AG04449 (cell line): ENCODE results near the gene SELENOV.

ENCODE experiments used
- CTCF ChIA-PET: fragments of 350-600 bp; formaldehyde crosslinking; extraction: SDS; loops from one replicate; lab custom pipeline; 2021; ENCODE audit warnings: antibody characterized with exemption; lab: Yijun Ruan, JAX
- POLR2A ChIA-PET: fragments of 400-600, 350-600 bp; formaldehyde crosslinking; extraction: SDS; loops from one replicate; lab custom pipeline; 2020; ENCODE audit warnings: antibody characterized with exemption, inconsistent platforms; lab: Yijun Ruan, JAX
- DNase-seq: peaks from one replicate; pipeline ENCODE4 v3.0.0-alpha.2; 2010; ENCODE audit warnings: low read depth, low spot score
- H3K4me3 ChIP-seq: 2 replicates; pipeline ENCODE4 v1.5.1; 2011; ENCODE audit warnings: low read depth, mild to moderate bottlenecking, control low read depth, low read length
- TF ChIP-seq, protein P1 (sequence below): IDR thresholded peaks from one replicate; pipeline ENCODE4 v1.5.1; 2011; ENCODE audit warnings: mild to moderate bottlenecking, moderate library complexity, low read length, control low read depth, inconsistent platforms; ENCODE audit not compliant: insufficient read depth; ENCODE audit errors: missing control alignments

SELENOV gene

DNA sequence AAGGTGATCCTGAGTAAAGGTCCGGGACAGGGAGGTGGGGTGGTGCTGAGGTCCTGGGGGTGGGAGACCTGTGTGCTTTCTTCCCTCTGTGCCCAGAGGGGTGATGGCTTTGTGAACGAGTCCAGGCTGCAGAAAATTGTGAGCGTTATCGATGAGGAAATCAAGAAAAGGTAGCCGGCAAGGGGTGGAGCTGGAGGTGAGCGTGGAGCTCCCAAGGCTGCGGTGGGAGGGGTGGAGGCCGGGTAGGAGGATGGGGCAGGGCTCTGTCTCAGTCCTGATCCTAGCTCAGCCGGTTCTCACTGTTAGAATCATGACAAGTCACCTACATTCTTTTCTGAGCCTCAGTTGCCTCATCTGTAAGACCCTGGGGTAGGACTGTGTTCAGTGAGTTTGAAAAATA is 4.0 kb downstream of the SELENOV start:
- TF ChIP-seq, protein P1, sequence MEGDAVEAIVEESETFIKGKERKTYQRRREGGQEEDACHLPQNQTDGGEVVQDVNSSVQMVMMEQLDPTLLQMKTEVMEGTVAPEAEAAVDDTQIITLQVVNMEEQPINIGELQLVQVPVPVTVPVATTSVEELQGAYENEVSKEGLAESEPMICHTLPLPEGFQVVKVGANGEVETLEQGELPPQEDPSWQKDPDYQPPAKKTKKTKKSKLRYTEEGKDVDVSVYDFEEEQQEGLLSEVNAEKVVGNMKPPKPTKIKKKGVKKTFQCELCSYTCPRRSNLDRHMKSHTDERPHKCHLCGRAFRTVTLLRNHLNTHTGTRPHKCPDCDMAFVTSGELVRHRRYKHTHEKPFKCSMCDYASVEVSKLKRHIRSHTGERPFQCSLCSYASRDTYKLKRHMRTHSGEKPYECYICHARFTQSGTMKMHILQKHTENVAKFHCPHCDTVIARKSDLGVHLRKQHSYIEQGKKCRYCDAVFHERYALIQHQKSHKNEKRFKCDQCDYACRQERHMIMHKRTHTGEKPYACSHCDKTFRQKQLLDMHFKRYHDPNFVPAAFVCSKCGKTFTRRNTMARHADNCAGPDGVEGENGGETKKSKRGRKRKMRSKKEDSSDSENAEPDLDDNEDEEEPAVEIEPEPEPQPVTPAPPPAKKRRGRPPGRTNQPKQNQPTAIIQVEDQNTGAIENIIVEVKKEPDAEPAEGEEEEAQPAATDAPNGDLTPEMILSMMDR: no peak
- ChIA-PET POLR2A (no interaction called here), CTCF (interaction anchor here (0.9 to 2.2 kb wide), 3 partner anchors 11 to 16 kb away, joined by 3 to 8 read pairs (median 3); partner anchors contain the start of gene EID2B)
- no peak overlapping the region for H3K4me3 ChIP-seq
- DNase-seq: no peak

DNA sequence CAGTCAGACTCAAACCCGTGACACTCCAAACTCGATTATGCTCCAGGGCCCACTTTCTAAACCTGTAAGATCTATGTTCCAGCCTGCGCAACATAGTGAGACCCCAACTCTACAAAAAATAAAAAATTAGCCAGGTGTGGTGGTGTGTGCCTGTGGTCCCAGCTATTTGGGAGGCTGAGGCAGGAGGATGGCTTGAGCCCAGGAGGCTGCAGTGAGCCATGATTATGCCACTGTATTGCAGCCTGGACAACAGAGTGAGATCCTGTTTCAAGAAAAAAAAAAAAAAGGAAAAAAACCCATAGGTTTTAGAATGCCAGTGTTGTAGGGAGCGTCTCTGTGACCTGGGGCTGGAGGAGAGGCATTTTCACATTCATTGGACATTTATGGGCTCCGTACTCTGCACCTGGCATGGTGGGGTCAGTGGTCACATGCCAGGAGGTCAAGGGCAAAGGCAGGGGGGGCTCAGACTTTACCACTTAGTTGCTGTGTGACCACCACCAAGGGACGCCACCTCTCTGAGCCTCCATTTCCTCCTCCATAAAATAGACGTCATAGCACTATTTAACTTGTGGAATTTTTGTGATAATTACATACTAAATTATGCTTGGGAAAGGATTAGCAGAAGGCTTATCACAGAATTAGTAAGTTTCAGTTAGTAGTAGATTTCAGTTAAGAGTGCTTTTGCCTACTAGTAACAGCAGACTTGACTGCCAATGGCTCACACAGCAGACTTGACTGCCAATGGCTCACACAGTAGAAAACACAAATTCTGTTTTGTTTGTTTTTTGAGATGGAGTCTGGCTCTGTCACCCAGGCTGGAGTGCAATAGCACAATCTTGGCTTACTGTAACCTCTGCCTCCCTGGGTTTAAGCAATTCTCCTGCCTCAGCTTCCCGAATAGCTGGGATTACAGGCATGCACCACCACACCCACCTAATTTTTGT is 5.9 kb downstream of the SELENOV start:
- no peak for DNase-seq
- ChIA-PET CTCF (interaction anchor here (1.3 to 2.0 kb wide), 4 partner anchors 12 to 81 kb away, joined by 3 to 8 read pairs (median 4); partner anchors contain the start of genes EID2 and EID2B), POLR2A (interaction anchor here (0.8 kb wide), 1 partner anchor 113 kb away, joined by 3 read pairs; no protein-coding TSS in a partner anchor)
- TF ChIP-seq, protein P1: no peak
- H3K4me3 ChIP-seq: no peak overlapping the region

DNA sequence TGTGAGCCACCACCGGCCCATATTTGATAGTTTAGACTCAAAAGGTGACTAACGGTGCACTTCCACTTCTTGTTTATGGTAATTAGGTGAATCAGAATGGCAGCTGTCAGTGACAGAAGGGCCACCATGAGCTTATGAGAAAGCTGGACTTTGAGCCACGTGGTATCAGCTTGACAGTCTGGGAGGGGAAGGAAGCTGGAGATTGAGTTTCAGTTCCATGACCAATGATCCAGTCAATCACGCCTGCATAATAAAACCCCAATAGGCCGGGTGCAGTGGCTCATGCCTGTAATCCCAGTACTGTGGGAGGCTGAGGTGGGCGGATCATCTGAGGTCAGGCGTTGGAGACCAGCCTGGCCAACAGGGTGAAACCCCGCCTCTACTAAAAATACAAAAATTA is 9.6 kb downstream of the SELENOV start:
- no peak overlapping the region for H3K4me3 ChIP-seq
- ChIA-PET CTCF (interaction anchor here (0.6 to 2.2 kb wide), 5 partner anchors 8 to 127 kb away, joined by 3 to 8 read pairs (median 7); partner anchors contain the start of gene EID2B), POLR2A (interaction anchor here (0.6 to 0.7 kb wide), 2 partner anchors 92 to 894 kb away, joined by 4 read pairs; no protein-coding TSS in a partner anchor)
- no peak for DNase-seq
- TF ChIP-seq, protein P1: no peak

DNA sequence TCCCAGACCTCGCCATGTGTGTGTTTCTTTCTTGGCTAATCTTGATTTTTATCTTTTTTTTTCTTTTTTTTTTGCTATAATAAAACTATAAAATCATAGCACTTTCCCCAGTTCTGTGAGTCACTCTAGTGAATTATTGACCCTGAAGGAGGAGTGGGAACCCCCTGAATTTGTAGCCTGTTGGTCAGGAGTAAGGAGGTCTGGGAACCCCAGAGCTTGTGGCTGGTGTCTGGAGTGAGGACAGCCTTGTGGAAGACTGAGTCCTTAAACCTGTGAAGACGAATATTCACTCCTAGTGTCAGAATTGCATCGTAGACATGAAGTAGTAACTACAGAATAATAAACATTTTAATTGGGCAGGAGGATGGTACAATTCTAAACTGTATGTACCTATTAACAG is 10.3 kb downstream of the SELENOV start:
- ChIA-PET POLR2A (interaction anchor here (0.5 to 0.6 kb wide), 2 partner anchors 93 to 95 kb away, joined by 3 to 4 read pairs; no protein-coding TSS in a partner anchor), CTCF (interaction anchor here (1.0 to 2.2 kb wide), 5 partner anchors 8 to 128 kb away, joined by 4 to 8 read pairs (median 7); partner anchors contain the start of gene EID2B)
- no peak for DNase-seq
- no peak overlapping the region for H3K4me3 ChIP-seq
- TF ChIP-seq, protein P1: no peak

DNA sequence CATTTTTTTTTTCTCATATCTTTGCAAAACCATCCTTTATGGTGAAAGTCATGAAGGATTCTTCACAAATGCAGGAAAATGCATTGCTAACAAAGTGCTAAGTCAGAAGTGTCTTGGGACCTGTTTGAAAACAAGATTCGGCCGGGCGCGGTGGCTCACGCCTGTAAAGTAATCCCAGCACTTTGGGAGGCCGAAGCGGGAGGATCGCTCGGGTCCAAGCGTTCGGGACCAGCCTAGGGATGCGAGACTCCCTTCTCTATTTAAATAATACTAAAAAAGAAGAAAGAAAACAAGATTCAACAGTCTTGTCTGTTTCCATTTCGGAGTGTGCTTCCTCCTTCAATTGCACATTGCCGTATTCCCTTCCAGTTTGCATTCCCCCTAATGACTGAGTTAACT is 16.9 kb downstream of the SELENOV start:
- DNase-seq: no peak
- ChIA-PET POLR2A (interaction anchor here (0.8 kb wide), 1 partner anchor 92 kb away, joined by 4 read pairs; no protein-coding TSS in a partner anchor), CTCF (interaction anchor here (0.7 to 8.3 kb wide), 16 partner anchors 8 to 140 kb away, joined by 3 to 129 read pairs (median 8); partner anchors contain the start of genes DLL3, EID2, MED29 and PAF1)
- peak overlapping the region; percentile 83 for H3K4me3 ChIP-seq
- TF ChIP-seq, protein P1: no peak
